Measurements from ENCODE around the gene CAMTA1. TPM values are rescaled to one million over a fixed set of nuclear protein-coding genes. Genes with fewer than 3 reads are reported as not detected.

The CAMTA1 gene
- total RNA-seq, 4 donors from 2014 or later = 57.4 to 88.3 (median 62.1) TPM

DNA sequence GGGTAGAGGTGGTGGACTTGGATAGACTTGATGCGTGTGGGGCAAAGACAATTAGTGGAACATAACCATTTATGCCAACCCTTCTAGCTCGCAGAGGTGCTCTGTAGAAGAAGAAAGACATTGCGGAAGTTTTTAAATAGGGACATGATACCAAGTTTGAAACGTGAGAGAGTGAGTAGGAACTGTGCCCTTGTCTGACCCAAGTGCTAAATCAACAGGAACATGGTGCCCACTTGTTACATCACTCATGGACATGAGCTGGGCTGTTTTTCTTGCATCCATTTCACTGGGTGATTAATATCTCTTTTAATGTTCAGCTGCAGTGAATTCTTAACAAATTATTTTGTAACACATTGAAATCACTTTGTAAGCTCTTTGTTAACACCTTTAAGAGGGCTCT, 577.7 kb downstream of the CAMTA1 start:
- no peak overlapping the region for H3K27ac ChIP-seq
- TF ChIP-seq, protein P1, sequence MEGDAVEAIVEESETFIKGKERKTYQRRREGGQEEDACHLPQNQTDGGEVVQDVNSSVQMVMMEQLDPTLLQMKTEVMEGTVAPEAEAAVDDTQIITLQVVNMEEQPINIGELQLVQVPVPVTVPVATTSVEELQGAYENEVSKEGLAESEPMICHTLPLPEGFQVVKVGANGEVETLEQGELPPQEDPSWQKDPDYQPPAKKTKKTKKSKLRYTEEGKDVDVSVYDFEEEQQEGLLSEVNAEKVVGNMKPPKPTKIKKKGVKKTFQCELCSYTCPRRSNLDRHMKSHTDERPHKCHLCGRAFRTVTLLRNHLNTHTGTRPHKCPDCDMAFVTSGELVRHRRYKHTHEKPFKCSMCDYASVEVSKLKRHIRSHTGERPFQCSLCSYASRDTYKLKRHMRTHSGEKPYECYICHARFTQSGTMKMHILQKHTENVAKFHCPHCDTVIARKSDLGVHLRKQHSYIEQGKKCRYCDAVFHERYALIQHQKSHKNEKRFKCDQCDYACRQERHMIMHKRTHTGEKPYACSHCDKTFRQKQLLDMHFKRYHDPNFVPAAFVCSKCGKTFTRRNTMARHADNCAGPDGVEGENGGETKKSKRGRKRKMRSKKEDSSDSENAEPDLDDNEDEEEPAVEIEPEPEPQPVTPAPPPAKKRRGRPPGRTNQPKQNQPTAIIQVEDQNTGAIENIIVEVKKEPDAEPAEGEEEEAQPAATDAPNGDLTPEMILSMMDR (IDR thresholded peaks at IDR 0.05) = no peak
- no peak for TF ChIP-seq POLR2A (IDR thresholded peaks at IDR 0.05)
- no peaks in the 10 kb centered on the region for H3K4me1 ChIP-seq
- H3K36me3 ChIP-seq = no peaks in the 10 kb centered on the region
- no peaks in the 10 kb centered on the region for H3K9me3 ChIP-seq
- DNase-seq = no peak
- no peaks in the 10 kb centered on the region for H3K27me3 ChIP-seq
- no peak overlapping the region for H3K4me3 ChIP-seq

DNA sequence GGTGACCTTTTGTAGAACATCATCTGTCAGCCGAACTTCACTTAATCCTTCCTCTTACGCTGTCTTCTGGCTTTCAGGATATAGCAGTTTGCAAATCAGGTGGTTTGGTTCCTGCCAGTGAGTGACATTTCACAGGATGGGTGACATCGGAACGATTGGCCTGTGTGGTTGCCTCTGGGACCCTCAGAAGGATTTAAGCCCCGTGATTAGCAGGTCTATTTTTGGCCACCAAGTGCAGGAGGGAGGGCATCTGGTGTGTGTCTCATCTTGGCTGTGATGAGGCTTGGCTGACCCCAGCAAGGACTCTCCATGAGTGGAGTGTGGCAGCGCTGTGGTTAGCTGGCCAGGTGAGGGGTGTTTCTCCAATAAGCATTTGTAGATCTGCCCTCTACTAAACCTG, 578.2 kb downstream of the CAMTA1 start:
- Histone ChIP-seq H3K4me3 (no peak overlapping the region), H3K9me3 (no peaks in the 10 kb centered on the region), H3K27me3 (no peaks in the 10 kb centered on the region), H3K27ac (no peak overlapping the region), H3K4me1 (no peaks in the 10 kb centered on the region), H3K36me3 (no peaks in the 10 kb centered on the region)
- TF ChIP-seq, protein P1 (IDR thresholded peaks at IDR 0.05) = no peak
- no peak for TF ChIP-seq POLR2A (IDR thresholded peaks at IDR 0.05)
- no peak for DNase-seq

DNA sequence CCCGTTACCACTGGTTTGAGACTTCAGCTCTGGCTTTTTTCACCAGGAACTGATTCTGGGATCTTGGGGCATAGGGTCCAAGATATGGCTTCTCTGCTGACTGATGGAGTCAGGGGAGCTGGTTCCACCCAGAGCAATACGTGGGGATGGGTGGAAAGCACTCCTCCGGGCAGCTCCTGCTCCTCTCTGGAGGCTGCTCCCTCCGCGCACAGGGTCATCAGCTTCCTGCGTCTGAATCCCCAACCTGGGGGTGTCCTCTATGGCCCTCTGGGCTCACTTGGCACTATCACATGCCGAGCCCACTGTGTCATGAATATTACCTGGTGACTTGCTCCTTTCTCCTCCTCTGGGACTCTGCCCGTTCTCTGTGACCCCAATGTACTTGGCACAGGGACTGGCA, 580.5 kb downstream of the CAMTA1 start:
- H3K36me3 ChIP-seq = no peaks in the 10 kb centered on the region
- no peaks in the 10 kb centered on the region for H3K9me3 ChIP-seq
- no peaks in the 10 kb centered on the region for H3K27me3 ChIP-seq
- H3K4me3 ChIP-seq = no peak overlapping the region
- DNase-seq = no peak
- TF ChIP-seq, protein P1 (IDR thresholded peaks at IDR 0.05) = no peak
- no peak for TF ChIP-seq POLR2A (IDR thresholded peaks at IDR 0.05)
- no peak overlapping the region for H3K27ac ChIP-seq
- H3K4me1 ChIP-seq = no peaks in the 10 kb centered on the region

DNA sequence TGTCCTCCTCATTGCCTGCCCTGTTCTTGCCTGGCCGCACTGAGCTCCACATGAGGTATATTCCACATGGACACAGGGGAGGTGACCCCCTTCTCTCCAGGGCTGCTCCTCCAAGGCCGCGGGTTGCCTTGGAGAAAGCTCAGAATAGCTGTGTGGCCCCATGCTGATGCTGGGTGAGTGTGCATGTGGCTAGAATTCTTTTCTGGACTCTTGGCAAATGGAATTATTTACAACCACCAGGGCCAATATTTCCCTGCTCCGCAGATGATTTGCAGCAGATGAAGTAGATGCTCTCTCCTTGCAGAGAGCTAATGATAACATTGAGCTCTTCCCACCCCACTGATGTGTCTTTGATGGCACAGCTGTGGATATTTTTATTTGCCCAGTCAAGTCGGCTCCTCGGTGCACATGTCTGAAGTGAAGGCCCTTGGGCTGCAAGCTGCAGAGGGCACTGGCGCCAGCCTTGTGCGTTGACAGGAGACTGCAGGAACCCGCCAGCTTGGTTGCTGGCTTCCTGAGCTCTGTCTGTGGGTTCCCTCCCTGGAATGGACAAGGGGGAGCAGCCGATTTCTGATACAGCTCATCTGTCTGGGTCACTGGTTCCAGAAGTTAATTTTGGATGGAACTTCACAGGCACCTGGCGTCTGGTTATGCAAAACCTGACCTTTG, 581.2 kb downstream of the CAMTA1 start:
- no peak for TF ChIP-seq POLR2A (IDR thresholded peaks at IDR 0.05)
- TF ChIP-seq, protein P1 (IDR thresholded peaks at IDR 0.05) = no peak
- Histone ChIP-seq H3K27ac (no peak overlapping the region), H3K9me3 (no peaks in the 10 kb centered on the region), H3K4me3 (no peak overlapping the region), H3K36me3 (no peaks in the 10 kb centered on the region), H3K4me1 (no peaks in the 10 kb centered on the region), H3K27me3 (no peaks in the 10 kb centered on the region)
- no peak for DNase-seq

DNA sequence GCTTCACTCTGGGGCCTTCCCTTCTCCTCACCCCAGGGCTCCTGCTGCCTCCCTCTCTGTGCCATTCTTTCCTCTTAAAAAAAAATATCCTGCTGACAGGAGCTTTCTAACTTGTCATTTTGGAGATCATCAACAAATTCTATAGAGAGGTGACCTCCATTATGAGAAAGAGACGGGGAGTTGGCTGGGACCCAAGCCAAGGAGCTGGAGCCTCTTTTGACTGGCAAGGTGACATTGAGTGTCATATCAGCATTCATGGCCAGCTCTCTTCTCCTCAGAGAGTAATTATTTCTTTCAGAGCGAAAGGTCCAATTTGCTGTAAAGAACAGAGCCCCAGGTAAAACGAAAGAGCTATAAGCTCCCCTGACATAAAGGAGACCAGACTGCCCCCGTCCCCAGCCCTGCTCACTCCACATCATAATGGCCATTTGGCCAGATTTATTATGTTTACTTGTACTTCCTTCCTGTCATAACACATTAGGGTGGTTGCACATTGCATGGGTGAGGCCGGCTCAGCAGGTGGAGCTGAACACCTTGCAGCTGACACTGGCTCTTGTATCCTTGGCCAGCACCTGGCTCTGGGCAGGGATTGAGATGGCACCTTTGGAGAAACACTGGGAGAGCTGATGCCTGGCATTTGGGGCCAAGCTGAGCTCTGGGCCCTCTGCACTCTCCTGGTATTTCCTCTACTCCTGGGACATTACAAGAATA, 581.9 kb downstream of the CAMTA1 start:
- peak in 2 of 3 donors; percentile 56 to 58 for DNase-seq
- H3K4me1 ChIP-seq = no peaks in the 10 kb centered on the region
- no peaks in the 10 kb centered on the region for H3K36me3 ChIP-seq
- no peaks in the 10 kb centered on the region for H3K27me3 ChIP-seq
- H3K4me3 ChIP-seq = no peak overlapping the region
- H3K9me3 ChIP-seq = no peaks in the 10 kb centered on the region
- no peak overlapping the region for H3K27ac ChIP-seq
- TF ChIP-seq, protein P1 (IDR thresholded peaks at IDR 0.05) = peak in 3 of 6 experiments; percentile 9 to 23 (median 20)
- TF ChIP-seq POLR2A (IDR thresholded peaks at IDR 0.05) = no peak
